Measurements from ENCODE around the gene PRSS23.

DNA sequence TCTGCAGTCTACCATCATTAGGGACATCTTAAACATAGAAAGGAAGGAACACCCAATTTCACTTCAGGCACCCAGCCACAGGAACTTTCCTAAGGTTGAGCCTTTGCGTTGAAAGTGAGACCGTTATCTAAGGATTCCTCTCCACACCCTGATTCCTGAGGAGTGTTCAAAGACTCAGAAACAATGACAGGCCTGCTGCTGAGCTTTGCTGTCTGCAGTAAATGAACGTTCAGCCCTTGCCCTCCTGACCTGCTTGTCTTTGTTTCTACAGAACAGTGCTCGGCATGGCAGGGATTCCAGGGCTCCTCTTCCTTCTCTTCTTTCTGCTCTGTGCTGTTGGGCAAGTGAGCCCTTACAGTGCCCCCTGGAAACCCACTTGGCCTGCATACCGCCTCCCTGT lies 7.0 kb downstream of the PRSS23 start:
- TF ChIP-seq, protein P1, sequence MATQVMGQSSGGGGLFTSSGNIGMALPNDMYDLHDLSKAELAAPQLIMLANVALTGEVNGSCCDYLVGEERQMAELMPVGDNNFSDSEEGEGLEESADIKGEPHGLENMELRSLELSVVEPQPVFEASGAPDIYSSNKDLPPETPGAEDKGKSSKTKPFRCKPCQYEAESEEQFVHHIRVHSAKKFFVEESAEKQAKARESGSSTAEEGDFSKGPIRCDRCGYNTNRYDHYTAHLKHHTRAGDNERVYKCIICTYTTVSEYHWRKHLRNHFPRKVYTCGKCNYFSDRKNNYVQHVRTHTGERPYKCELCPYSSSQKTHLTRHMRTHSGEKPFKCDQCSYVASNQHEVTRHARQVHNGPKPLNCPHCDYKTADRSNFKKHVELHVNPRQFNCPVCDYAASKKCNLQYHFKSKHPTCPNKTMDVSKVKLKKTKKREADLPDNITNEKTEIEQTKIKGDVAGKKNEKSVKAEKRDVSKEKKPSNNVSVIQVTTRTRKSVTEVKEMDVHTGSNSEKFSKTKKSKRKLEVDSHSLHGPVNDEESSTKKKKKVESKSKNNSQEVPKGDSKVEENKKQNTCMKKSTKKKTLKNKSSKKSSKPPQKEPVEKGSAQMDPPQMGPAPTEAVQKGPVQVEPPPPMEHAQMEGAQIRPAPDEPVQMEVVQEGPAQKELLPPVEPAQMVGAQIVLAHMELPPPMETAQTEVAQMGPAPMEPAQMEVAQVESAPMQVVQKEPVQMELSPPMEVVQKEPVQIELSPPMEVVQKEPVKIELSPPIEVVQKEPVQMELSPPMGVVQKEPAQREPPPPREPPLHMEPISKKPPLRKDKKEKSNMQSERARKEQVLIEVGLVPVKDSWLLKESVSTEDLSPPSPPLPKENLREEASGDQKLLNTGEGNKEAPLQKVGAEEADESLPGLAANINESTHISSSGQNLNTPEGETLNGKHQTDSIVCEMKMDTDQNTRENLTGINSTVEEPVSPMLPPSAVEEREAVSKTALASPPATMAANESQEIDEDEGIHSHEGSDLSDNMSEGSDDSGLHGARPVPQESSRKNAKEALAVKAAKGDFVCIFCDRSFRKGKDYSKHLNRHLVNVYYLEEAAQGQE (IDR thresholded peaks at IDR 0.05; ENCODE audit: borderline replicate concordance), result no peak
- TF ChIP-seq, protein P2, sequence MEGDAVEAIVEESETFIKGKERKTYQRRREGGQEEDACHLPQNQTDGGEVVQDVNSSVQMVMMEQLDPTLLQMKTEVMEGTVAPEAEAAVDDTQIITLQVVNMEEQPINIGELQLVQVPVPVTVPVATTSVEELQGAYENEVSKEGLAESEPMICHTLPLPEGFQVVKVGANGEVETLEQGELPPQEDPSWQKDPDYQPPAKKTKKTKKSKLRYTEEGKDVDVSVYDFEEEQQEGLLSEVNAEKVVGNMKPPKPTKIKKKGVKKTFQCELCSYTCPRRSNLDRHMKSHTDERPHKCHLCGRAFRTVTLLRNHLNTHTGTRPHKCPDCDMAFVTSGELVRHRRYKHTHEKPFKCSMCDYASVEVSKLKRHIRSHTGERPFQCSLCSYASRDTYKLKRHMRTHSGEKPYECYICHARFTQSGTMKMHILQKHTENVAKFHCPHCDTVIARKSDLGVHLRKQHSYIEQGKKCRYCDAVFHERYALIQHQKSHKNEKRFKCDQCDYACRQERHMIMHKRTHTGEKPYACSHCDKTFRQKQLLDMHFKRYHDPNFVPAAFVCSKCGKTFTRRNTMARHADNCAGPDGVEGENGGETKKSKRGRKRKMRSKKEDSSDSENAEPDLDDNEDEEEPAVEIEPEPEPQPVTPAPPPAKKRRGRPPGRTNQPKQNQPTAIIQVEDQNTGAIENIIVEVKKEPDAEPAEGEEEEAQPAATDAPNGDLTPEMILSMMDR (IDR thresholded peaks at IDR 0.05; ENCODE audit: poor library complexity, severe bottlenecking), result no peak
- no peak for TF ChIP-seq EZH2 (IDR thresholded peaks at IDR 0.05; ENCODE audit: borderline replicate concordance, insufficient read depth, low read length, poor library complexity, severe bottlenecking)

Measured in neural cell (in vitro differentiated cells).